ENCODE data around the gene OR8K1.

Gene OR8K1

DNA sequence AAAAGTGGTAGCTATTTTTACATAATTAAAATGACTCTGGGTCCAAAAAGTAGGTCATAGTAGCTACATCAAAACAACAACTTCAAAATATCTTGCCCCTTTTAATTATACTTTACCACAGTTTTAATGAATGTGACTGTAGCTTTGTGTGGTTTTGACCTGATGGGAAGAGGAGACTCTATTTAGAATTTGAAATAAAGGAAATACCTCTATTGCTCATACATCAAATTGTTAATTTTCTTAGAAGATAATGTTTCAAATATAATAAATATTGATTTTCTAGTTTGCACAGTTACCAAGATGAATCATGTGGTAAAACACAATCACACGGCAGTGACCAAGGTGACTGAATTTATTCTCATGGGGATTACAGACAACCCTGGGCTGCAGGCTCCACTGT is at the start of gene OR8K1:
Gene OR8K1 (plus strand): TSS at position 301 of the 400 bp plus-strand sequence. CDS start 0 bp downstream, at position 301.
- Mint-ChIP-seq H3K9me3 (peaks cover 27% of the 10 kb centered on the region), H3K27ac (ENCODE audit: low read depth) (no peak within 1 kb of the TSS), H3K27me3 (no peaks in the 10 kb centered on the region), H3K4me1 (no peaks in the 10 kb centered on the region), H3K36me3 (ENCODE audit: insufficient read depth) (peaks cover 2% of the 10 kb centered on the region), H3K4me3 (no peak within 1 kb of the TSS)
- ATAC-seq (replicated peaks; ENCODE audit: extremely low read depth, poor library complexity, severe bottlenecking), result no peak
- no peak for DNase-seq (ENCODE audit: low spot score in 2 of 2)

DNA sequence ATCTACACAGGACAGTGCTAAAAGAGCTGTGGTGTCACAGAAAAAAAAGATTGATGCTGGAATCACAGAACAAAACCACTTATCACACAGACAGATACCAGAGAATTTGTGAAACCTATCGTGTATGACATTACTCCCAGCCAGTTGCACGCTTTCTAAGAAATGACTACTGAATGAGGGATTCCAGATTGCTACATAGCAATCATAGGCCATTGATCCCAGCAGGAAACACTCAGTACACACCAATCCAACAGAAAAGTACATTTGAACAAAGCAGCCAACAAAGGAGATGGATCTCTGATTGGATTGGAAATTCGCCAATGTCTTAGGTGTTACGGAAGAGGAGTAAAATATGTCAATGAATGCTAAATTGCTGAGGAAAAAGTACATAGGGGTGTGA is 48.9 kb upstream of the OR8K1 start:
- no peaks in the 10 kb centered on the region for H3K36me3 Mint-ChIP-seq (ENCODE audit: insufficient read depth)
- no peaks in the 10 kb centered on the region for H3K4me1 Mint-ChIP-seq
- peaks cover 16% of the 10 kb centered on the region for H3K9me3 Mint-ChIP-seq
- H3K27ac Mint-ChIP-seq (ENCODE audit: low read depth), result no peak overlapping the region
- H3K4me3 Mint-ChIP-seq, result no peak overlapping the region
- ATAC-seq (replicated peaks; ENCODE audit: extremely low read depth, poor library complexity, severe bottlenecking) (no peak), DNase-seq (ENCODE audit: low spot score in 2 of 2) (no peak)
- no peaks in the 10 kb centered on the region for H3K27me3 Mint-ChIP-seq

DNA sequence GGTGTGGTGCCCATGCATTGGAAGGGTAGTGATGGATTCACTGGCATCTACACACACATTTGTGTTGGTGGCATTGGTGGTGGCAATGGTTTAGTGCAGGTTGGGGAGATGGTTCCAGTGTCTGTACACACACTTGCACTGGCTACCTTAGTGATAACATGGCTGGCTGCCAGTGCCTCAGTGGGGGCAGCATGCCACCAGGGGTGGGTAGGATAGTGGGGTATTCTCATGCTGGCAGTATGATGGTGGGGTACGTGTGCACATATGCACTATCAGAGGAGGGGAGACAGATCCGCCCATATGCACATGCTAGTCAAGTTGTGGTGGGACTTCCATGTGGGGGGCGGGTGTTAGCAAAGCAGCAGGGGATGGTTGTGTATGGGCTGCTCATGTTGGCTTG is 38.0 kb upstream of the OR8K1 start:
- Mint-ChIP-seq H3K27me3 (no peaks in the 10 kb centered on the region), H3K36me3 (ENCODE audit: insufficient read depth) (peaks cover 1% of the 10 kb centered on the region), H3K27ac (ENCODE audit: low read depth) (no peak overlapping the region), H3K9me3 (peaks cover 43% of the 10 kb centered on the region), H3K4me1 (no peaks in the 10 kb centered on the region), H3K4me3 (no peak overlapping the region)
- no peak for ATAC-seq (replicated peaks; ENCODE audit: extremely low read depth, poor library complexity, severe bottlenecking)
- DNase-seq (ENCODE audit: low spot score in 2 of 2), result no peak

DNA sequence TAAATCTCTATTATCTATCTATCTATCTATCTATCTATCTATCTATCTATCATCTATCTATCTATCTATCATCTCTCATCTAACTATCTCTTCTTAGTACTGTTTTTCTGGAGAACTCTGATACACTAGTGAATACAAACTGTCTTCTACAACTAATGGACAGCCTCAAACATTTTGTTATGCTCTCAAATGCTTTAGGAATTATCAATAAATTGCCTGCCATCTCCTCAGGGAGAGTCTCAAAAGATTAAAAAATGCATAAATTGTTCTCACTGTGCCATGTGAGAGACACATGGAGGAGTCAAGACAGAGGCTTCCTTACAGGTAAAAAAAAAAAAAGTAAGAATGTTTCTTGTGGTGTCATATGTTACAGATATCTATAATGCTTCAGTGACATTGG is 31.0 kb upstream of the OR8K1 start, which contains the start of gene OR8K3:
Gene OR8K3 (plus strand): TSS at position 301 of the 400 bp plus-strand sequence. CDS start 3,163 bp downstream, outside the sequence.
- Mint-ChIP-seq H3K4me3 (no peak within 1 kb of the TSS), H3K9me3 (peaks cover 25% of the 10 kb centered on the region), H3K27me3 (no peaks in the 10 kb centered on the region), H3K27ac (ENCODE audit: low read depth) (no peak within 1 kb of the TSS), H3K36me3 (ENCODE audit: insufficient read depth) (no peaks in the 10 kb centered on the region), H3K4me1 (no peaks in the 10 kb centered on the region)
- DNase-seq (ENCODE audit: low spot score in 2 of 2) (no peak), ATAC-seq (replicated peaks; ENCODE audit: extremely low read depth, poor library complexity, severe bottlenecking) (no peak)

DNA sequence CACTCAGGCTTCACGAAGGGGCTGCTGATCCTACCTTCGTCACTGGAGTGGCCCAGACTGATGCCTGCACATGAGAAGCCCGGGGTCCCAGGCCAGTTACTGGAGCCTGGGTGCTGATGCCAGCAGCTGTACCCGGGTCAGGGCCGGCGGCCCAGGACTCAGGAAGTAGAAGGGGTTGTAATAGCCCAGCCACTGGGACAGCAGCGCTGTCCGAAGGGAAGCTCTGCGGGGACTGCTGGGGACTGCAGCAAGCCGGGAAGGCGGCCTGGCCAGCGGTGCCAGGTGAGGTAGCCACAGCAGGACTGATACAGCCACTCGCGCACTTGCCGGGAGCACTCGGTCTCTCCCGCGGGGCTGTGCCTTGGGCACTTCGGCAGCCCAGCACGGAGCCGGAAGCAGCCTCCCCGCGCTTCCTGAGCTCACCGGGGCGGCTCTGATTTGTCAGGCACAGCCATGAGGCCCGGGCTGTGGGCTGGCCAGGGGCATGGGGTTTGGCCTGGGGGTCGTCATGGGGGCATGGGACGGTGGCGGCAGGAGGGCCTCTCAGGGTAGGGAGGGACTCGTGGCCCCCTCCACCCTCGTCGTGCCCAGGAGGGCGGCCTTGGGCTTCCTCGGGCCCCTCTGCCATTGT is 13.9 kb upstream of the OR8K1 start:
- Mint-ChIP-seq H3K27me3 (no peaks in the 10 kb centered on the region), H3K36me3 (ENCODE audit: insufficient read depth) (no peaks in the 10 kb centered on the region), H3K4me3 (no peak overlapping the region), H3K27ac (ENCODE audit: low read depth) (no peak overlapping the region), H3K9me3 (peaks cover 9% of the 10 kb centered on the region), H3K4me1 (no peaks in the 10 kb centered on the region)
- ATAC-seq (replicated peaks; ENCODE audit: extremely low read depth, poor library complexity, severe bottlenecking) (no peak), DNase-seq (ENCODE audit: low spot score in 2 of 2) (no peak)

DNA sequence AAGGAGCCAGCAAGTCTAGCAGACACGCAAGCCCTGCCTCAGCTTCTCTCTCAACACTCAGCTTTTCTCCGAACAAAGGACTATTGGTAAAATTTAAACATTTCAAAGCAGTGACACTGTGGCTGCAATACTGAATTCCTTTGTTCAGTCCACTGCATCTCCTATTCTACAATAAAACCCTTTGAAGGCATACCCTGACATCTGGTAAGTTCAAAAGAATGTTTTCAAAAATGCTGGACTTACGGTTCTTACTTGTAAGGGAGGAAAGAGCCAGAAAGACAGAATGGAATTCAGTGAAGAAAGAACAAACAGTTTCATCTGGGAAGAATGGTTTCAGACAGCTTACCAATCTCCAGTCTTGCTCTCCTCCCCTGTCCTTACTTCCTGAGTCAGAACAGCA is 12.7 kb upstream of the OR8K1 start:
- H3K4me3 Mint-ChIP-seq, result no peak overlapping the region
- no peak for DNase-seq (ENCODE audit: low spot score in 2 of 2)
- H3K4me1 Mint-ChIP-seq, result no peaks in the 10 kb centered on the region
- H3K9me3 Mint-ChIP-seq, result peaks cover 13% of the 10 kb centered on the region
- H3K36me3 Mint-ChIP-seq (ENCODE audit: insufficient read depth), result no peaks in the 10 kb centered on the region
- H3K27ac Mint-ChIP-seq (ENCODE audit: low read depth), result no peak overlapping the region
- no peaks in the 10 kb centered on the region for H3K27me3 Mint-ChIP-seq
- no peak for ATAC-seq (replicated peaks; ENCODE audit: extremely low read depth, poor library complexity, severe bottlenecking)

DNA sequence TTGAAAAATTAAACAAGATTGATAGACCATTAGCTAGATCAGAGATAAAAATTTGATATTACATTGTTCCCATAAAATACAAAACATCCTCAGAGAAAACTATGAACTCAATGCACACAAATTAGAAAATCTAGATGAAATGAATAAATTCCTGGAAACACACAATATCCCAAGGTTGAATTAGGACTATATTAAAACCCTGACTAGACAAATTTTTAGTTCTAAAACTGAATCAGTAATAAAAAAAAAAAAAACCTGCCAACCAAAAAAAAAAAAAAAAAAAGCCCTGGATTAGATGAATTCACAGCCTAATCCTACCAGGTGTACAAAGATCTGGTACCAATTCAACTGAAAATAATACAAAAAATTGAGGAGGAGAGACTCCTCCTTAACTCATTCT is 5.5 kb upstream of the OR8K1 start:
- Mint-ChIP-seq H3K27ac (ENCODE audit: low read depth) (no peak overlapping the region), H3K9me3 (peaks cover 21% of the 10 kb centered on the region), H3K4me1 (no peaks in the 10 kb centered on the region), H3K27me3 (no peaks in the 10 kb centered on the region), H3K4me3 (no peak overlapping the region), H3K36me3 (ENCODE audit: insufficient read depth) (no peaks in the 10 kb centered on the region)
- no peak for DNase-seq (ENCODE audit: low spot score in 2 of 2)
- no peak for ATAC-seq (replicated peaks; ENCODE audit: extremely low read depth, poor library complexity, severe bottlenecking)

DNA sequence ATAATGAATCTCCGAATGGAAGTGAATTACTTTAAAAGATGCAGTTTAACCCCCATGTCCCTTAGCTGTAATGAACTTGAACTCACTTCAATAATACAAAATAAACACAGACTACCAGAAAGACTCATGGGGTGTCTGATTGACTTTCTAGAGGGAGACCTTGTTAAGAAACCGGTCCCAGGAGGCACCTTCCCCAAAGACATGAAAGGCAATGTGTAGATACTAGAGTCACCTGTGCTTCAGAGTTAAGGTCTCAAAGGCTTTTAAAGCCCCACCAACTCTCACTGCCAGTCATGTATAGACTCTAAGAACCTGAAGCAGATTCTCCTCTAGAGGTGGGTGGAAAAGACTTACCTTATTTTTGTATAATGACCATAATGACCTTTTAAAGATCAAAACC is 8.2 kb downstream of the OR8K1 start, which contains the start of gene OR8J1:
Gene OR8J1 (plus strand): TSS at position 301 of the 400 bp plus-strand sequence. CDS start 5,956 bp downstream, outside the sequence.
- no peaks in the 10 kb centered on the region for H3K36me3 Mint-ChIP-seq (ENCODE audit: insufficient read depth)
- H3K27ac Mint-ChIP-seq (ENCODE audit: low read depth), result no peak within 1 kb of the TSS
- ATAC-seq (replicated peaks; ENCODE audit: extremely low read depth, poor library complexity, severe bottlenecking), result no peak
- no peaks in the 10 kb centered on the region for H3K27me3 Mint-ChIP-seq
- H3K9me3 Mint-ChIP-seq, result peaks cover 23% of the 10 kb centered on the region
- H3K4me3 Mint-ChIP-seq, result no peak within 1 kb of the TSS
- no peaks in the 10 kb centered on the region for H3K4me1 Mint-ChIP-seq
- DNase-seq (ENCODE audit: low spot score in 2 of 2), result no peak

DNA sequence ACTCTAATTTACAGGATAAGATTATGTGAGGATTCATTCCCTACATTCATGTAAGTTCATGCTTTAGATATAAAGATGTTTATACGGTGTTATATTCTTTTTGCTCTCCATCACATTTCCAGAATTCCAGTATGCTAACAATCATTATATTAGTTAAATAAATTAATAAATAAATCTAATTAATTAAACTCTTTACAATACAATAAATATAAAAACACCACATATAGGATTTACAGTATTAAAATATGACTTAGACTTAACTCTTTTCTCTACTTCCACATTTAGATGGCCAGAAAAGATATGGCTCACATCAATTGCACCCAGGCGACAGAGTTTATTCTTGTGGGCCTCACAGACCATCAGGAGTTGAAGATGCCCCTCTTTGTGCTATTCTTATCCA is 29.5 kb downstream of the OR8K1 start, which contains the start of gene OR8U1:
Gene OR8U1 (plus strand): TSS at position 301 of the 400 bp plus-strand sequence. CDS start 0 bp downstream, at position 301.
- H3K27me3 Mint-ChIP-seq, result no peaks in the 10 kb centered on the region
- H3K4me1 Mint-ChIP-seq, result no peaks in the 10 kb centered on the region
- ATAC-seq (replicated peaks; ENCODE audit: extremely low read depth, poor library complexity, severe bottlenecking), result no peak

DNA sequence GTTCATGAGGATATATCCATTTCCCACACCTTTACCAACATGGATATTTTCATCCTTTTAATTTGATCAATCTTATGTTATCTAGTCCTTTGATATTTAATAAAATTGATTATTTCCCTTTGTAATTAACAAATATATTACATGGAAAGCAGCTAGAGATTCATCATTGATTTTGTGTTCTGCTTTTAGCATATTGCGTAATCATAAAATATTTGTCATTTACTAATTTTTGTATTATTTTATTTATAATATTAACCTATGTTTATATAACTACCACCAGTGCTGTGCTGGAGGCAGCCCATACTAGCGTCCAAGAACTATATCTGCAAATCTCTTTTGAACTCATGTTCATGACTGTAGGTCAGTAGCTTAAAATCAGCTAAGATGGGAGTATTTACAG is 34.3 kb downstream of the OR8K1 start:
- H3K4me1 Mint-ChIP-seq, result no peaks in the 10 kb centered on the region

More for the DNA sequence above, 29.5 kb downstream of the OR8K1 start, which contains the start of gene OR8U1:
- H3K27ac Mint-ChIP-seq (ENCODE audit: low read depth), result no peak within 1 kb of the TSS
- H3K9me3 Mint-ChIP-seq, result peaks cover 37% of the 10 kb centered on the region
- DNase-seq (ENCODE audit: low spot score in 2 of 2), result no peak
- no peaks in the 10 kb centered on the region for H3K36me3 Mint-ChIP-seq (ENCODE audit: insufficient read depth)
- no peak within 1 kb of the TSS for H3K4me3 Mint-ChIP-seq

DNA sequence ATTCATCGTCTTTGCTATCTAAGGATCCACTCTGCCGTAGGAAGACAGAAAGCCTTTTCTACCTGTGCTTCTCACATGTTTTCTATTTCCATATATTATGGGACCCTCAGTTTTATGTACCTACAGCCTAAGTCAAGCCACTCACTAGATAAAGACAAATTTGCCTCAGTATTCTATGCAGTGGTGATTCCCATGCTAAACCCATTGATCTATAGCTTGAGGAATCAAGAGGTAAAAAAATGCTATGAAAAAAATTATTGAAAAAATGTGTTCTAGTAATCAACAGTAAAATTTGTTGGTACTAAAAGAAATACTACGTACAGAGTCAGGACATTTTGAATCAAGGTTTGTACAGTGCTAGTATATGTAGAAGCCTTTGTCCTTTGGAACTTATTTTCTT is 48.5 kb downstream of the OR8K1 start:
- DNase-seq (ENCODE audit: low spot score in 2 of 2) (no peak), ATAC-seq (replicated peaks; ENCODE audit: extremely low read depth, poor library complexity, severe bottlenecking) (no peak)
- no peaks in the 10 kb centered on the region for H3K4me1 Mint-ChIP-seq
- peaks cover 19% of the 10 kb centered on the region for H3K9me3 Mint-ChIP-seq
- H3K36me3 Mint-ChIP-seq (ENCODE audit: insufficient read depth), result no peaks in the 10 kb centered on the region
- no peak overlapping the region for H3K27ac Mint-ChIP-seq (ENCODE audit: low read depth)
- no peak overlapping the region for H3K4me3 Mint-ChIP-seq
- no peaks in the 10 kb centered on the region for H3K27me3 Mint-ChIP-seq

More for the DNA sequence above, 34.3 kb downstream of the OR8K1 start:
- no peak overlapping the region for H3K27ac Mint-ChIP-seq (ENCODE audit: low read depth)
- no peaks in the 10 kb centered on the region for H3K36me3 Mint-ChIP-seq (ENCODE audit: insufficient read depth)
- ATAC-seq (replicated peaks; ENCODE audit: extremely low read depth, poor library complexity, severe bottlenecking) (no peak), DNase-seq (ENCODE audit: low spot score in 2 of 2) (no peak)
- H3K4me3 Mint-ChIP-seq, result no peak overlapping the region
- no peaks in the 10 kb centered on the region for H3K27me3 Mint-ChIP-seq
- peaks cover 37% of the 10 kb centered on the region for H3K9me3 Mint-ChIP-seq

DNA sequence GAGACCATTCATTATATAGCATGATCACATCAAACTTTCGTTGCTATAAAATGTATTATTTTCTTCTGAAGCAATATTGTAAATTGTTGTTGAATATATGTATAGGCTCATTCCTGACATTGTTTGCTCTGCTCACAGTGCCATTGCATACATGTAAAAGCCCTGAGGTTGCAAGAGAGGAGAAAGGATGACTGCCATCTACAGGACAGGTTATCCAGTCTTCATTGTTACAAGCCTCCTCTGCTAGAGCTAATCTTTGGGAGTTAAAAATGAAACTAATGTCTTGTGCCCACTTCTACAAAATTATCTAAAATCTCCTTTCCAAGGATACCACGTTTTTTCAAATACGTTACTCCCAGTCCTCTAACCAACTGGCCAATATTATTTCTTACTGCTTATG is 50.2 kb downstream of the OR8K1 start:
- DNase-seq (ENCODE audit: low spot score in 2 of 2) (no peak), ATAC-seq (replicated peaks; ENCODE audit: extremely low read depth, poor library complexity, severe bottlenecking) (no peak)
- no peaks in the 10 kb centered on the region for H3K27me3 Mint-ChIP-seq
- H3K36me3 Mint-ChIP-seq (ENCODE audit: insufficient read depth), result no peaks in the 10 kb centered on the region
- peaks cover 19% of the 10 kb centered on the region for H3K9me3 Mint-ChIP-seq
- no peak overlapping the region for H3K4me3 Mint-ChIP-seq
- no peak overlapping the region for H3K27ac Mint-ChIP-seq (ENCODE audit: low read depth)
- no peaks in the 10 kb centered on the region for H3K4me1 Mint-ChIP-seq
